Suprapubic skin (tissue), 4 donors: ENCODE data around the gene PDE4D. TPM values are rescaled to one million over a fixed set of nuclear protein-coding genes. Genes with fewer than 3 reads are reported as not detected.

ENCODE experiments used
- DNase-seq, 2 donors: peaks; one replicate each; pipeline ENCODE4 v3.0.0-alpha.2; 2019; ENCODE audit warnings: low spot score in 2 of 2
- H3K27ac ChIP-seq: fragments of 200-600 bp; sonication (generic); one replicate; pipeline ENCODE4 v1.5.1; 2019
- H3K27me3 ChIP-seq: fragments of 200-600 bp; sonication (generic); one replicate; pipeline ENCODE4 v1.5.1; 2019
- H3K36me3 ChIP-seq: fragments of 200-600 bp; sonication (generic); one replicate; pipeline ENCODE4 v1.5.1; 2019
- H3K4me1 ChIP-seq: fragments of 200-600 bp; sonication (generic); one replicate; pipeline ENCODE4 v1.5.1; 2019
- H3K4me3 ChIP-seq: fragments of 200-600 bp; sonication (generic); one replicate; pipeline ENCODE4 v1.5.1; 2019; ENCODE audit warnings: mild to moderate bottlenecking
- H3K9me3 ChIP-seq: fragments of 200-600 bp; sonication (generic); one replicate; pipeline ENCODE4 v1.5.1; 2019
- EP300 ChIP-seq: sonication (generic); formaldehyde crosslinking; IDR thresholded peaks from one replicate; pipeline ENCODE4 v1.6.1; 2017; ENCODE audit warnings: antibody characterized with exemption
- POLR2A ChIP-seq, 2 donors: fragments of 450-650 bp; IDR thresholded peaks; one replicate each; pipeline ENCODE4 v1.6.1; 2017; ENCODE audit warnings: antibody characterized with exemption in 2 of 2, mild to moderate bottlenecking in 2 of 2, moderate library complexity in 2 of 2
- POLR2AphosphoS5 ChIP-seq, 3 donors: sonication (generic); formaldehyde crosslinking; IDR thresholded peaks; one replicate each; pipeline ENCODE4 v1.6.1; 2017; ENCODE audit warnings: antibody characterized with exemption in 3 of 3
- WGBS: methylation state at CpG from one replicate; pipeline ENCODE4 v1.1.5; 2018; 5-methylcytosine and 5-hydroxymethylcytosine counted together
- total RNA-seq, 4 donors: library from RNA; depleted of rRNA; stranded (reverse); fragments of >200 nt; gene quantifications; one replicate each; pipeline ENCODE4 v1.1.0, GENCODE V29; 2016
- TF ChIP-seq, protein P1 (sequence below), 2 donors: fragments of 200-600 bp in 1 of 2; fragments of 450-650 bp in 1 of 2; sonication (generic) in 1 of 2; IDR thresholded peaks; one replicate each; pipeline ENCODE4 v1.5.1; 2016 to 2019; ENCODE audit warnings: antibody characterized with exemption in 2 of 2, mild to moderate bottlenecking in 1 of 2, moderate library complexity in 1 of 2

Gene PDE4D
- total RNA-seq, 4 donors from 2014 or later, result 26.8 to 57.2 (median 29.9) TPM

GRCh38 chr5:59569158-59569557, 324.4 kb downstream of the PDE4D start:
- Histone ChIP-seq H3K4me3 (no peak overlapping the region), H3K27me3 (no peaks in the 10 kb centered on the region), H3K36me3 (no peaks in the 10 kb centered on the region), H3K4me1 (no peaks in the 10 kb centered on the region), H3K9me3 (no peaks in the 10 kb centered on the region), H3K27ac (no peak overlapping the region)
- no peak for DNase-seq
- 93% methylated on average over 4 of the region's 4 CpGs for WGBS
- TF ChIP-seq POLR2AphosphoS5 (IDR thresholded peaks at IDR 0.05) (no peak), POLR2A (IDR thresholded peaks at IDR 0.05) (no peak)
- TF ChIP-seq, protein P1, sequence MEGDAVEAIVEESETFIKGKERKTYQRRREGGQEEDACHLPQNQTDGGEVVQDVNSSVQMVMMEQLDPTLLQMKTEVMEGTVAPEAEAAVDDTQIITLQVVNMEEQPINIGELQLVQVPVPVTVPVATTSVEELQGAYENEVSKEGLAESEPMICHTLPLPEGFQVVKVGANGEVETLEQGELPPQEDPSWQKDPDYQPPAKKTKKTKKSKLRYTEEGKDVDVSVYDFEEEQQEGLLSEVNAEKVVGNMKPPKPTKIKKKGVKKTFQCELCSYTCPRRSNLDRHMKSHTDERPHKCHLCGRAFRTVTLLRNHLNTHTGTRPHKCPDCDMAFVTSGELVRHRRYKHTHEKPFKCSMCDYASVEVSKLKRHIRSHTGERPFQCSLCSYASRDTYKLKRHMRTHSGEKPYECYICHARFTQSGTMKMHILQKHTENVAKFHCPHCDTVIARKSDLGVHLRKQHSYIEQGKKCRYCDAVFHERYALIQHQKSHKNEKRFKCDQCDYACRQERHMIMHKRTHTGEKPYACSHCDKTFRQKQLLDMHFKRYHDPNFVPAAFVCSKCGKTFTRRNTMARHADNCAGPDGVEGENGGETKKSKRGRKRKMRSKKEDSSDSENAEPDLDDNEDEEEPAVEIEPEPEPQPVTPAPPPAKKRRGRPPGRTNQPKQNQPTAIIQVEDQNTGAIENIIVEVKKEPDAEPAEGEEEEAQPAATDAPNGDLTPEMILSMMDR (IDR thresholded peaks at IDR 0.05), result no peak

DNA sequence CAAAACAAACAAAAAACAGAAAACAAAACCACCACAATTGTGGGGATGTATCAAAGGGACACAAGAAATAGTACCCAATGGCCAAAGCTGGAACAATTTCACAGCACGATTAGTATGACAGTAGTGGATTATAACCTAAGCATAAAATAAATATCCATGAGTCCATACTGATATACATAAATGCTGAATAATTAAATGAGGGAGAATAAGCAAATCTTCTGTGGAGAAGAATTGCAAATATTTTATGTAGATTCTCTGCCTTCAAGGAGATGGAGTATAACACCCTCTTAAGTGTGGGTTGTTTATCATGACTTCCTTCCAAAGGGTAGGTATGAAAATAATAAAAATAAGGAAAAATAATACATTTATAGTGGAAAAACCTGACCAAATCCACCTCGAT, 325.4 kb downstream of the PDE4D start:
- Histone ChIP-seq H3K9me3 (no peaks in the 10 kb centered on the region), H3K27me3 (no peaks in the 10 kb centered on the region), H3K4me3 (no peak overlapping the region), H3K36me3 (no peaks in the 10 kb centered on the region), H3K4me1 (no peaks in the 10 kb centered on the region), H3K27ac (no peak overlapping the region)
- WGBS, result 92% methylated on average over 2 of the region's 2 CpGs
- no peak for DNase-seq
- TF ChIP-seq EP300, result no peak
- no peak for TF ChIP-seq POLR2AphosphoS5 (IDR thresholded peaks at IDR 0.05)
- TF ChIP-seq POLR2A (IDR thresholded peaks at IDR 0.05), result no peak
- TF ChIP-seq, protein P1 (IDR thresholded peaks at IDR 0.05), result no peak

DNA sequence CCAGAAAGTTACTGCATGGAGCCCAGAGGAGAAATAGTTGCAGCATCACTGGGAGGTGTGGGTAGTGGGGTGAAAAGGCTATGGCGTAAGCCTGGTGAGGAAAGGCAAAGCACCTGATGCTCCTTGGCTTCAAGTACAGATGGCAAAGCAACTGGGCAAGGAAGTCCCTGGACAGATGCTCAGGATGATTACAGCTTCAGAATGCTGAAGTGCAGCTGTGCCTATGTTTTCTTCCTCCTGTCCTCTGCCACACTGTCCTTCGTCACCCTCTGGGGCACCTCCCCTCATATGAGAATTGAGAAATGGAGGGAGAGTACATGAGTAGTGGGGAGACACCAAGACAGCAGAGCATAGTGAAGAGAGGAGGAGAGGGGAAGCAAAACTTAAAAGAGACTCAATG, 328.0 kb downstream of the PDE4D start:
- Histone ChIP-seq H3K9me3 (no peaks in the 10 kb centered on the region), H3K36me3 (no peaks in the 10 kb centered on the region), H3K27ac (no peak overlapping the region), H3K4me3 (no peak overlapping the region), H3K4me1 (peaks cover 5% of the 10 kb centered on the region), H3K27me3 (no peaks in the 10 kb centered on the region)
- 84% methylated on average over 2 of the region's 2 CpGs for WGBS
- no peak for DNase-seq
- TF ChIP-seq EP300 (no peak), POLR2A (IDR thresholded peaks at IDR 0.05) (no peak), POLR2AphosphoS5 (IDR thresholded peaks at IDR 0.05) (no peak)
- TF ChIP-seq, protein P1 (IDR thresholded peaks at IDR 0.05), result no peak

DNA sequence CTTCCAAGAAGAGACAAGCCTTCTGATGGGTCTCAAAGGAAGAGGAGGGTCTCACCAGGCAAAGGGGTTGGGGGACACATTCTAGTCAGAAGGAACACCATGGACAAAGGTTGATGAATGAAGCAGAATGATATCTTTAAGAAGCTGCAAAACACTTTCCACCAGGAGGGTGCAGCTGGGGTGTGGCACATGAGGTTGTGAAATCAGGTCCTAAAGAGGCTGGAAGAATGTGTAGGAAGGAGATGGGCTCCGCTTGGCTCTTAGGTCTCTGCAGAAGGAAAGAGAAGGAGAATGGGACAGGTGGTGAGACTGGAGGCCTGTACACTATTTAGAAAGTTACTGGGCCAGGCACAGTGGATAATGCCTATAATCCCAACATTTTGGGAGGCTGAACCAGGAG, 328.6 kb downstream of the PDE4D start:
- Histone ChIP-seq H3K27me3 (no peaks in the 10 kb centered on the region), H3K4me1 (peaks cover 6% of the 10 kb centered on the region), H3K27ac (no peak overlapping the region), H3K4me3 (no peak overlapping the region), H3K36me3 (no peaks in the 10 kb centered on the region), H3K9me3 (no peaks in the 10 kb centered on the region)
- no peak for TF ChIP-seq EP300
- TF ChIP-seq, protein P1 (IDR thresholded peaks at IDR 0.05), result no peak
- no peak for DNase-seq
- 90% methylated on average over 1 of the region's 1 CpG for WGBS

DNA sequence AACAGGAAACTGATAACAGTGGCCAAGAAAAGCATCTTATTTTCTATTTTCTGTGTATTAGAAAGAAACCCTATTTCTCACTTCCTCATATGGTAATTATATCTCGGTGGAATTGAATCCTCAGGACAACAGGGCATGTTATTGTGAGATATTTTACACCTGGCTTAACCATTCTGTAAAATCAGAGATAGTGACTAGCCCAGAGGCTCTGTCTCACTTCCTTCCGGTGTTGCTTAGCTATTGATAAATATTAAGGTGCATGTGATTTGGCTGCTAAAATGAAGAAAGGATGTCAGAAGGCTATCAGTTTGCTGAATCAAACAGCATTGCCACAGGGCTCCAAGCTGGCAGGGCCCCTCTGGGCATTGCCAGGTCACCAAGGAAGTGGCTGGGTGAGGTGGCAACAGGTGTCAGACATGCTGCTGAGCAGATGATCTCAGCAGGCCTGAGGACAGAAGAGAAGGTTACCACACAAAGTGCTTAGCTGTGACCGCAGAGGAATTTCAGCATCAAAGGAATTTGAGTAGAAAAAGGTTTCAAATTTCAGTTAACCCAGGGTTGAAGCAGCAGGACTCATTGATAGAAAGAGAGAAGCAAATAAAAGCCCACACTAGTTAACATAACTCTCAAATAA, 330.7 kb downstream of the PDE4D start:
- Histone ChIP-seq H3K4me3 (no peak overlapping the region), H3K4me1 (peaks cover 10% of the 10 kb centered on the region), H3K9me3 (no peaks in the 10 kb centered on the region), H3K27me3 (no peaks in the 10 kb centered on the region), H3K27ac (no peak overlapping the region), H3K36me3 (no peaks in the 10 kb centered on the region)
- no peak for TF ChIP-seq POLR2A (IDR thresholded peaks at IDR 0.05)
- no peak for TF ChIP-seq EP300
- no peak for TF ChIP-seq POLR2AphosphoS5 (IDR thresholded peaks at IDR 0.05)
- TF ChIP-seq, protein P1 (IDR thresholded peaks at IDR 0.05), result no peak
- DNase-seq, result no peak
- WGBS, result 29% methylated on average over 3 of the region's 3 CpGs
